KMS-11 (cell line): ENCODE data around the gene UBXN4.
"Not testable (repeated sequence)": the region's sequence is repeated elsewhere in the genome, so short reads cannot be mapped to it uniquely, and the experiment has no call there.

Source experiments
- H2AFZ ChIP-seq: fragments of 200-600 bp; sonication (generic); 2 replicates; pipeline ENCODE4 v1.6.1; 2016; ENCODE audit warnings: antibody characterized with exemption, mixed run types, low read depth
- H3K27ac ChIP-seq: fragments of 200-600 bp; sonication (generic); 2 replicates; pipeline ENCODE4 v1.6.1; 2016; ENCODE audit warnings: mild to moderate bottlenecking, mixed run types
- H3K27me3 ChIP-seq: fragments of 200-600 bp; sonication (generic); 2 replicates; pipeline ENCODE4 v1.6.1; 2017; ENCODE audit warnings: mild to moderate bottlenecking, low read depth, mixed run types, moderate library complexity; ENCODE audit not compliant: insufficient read depth
- H3K36me3 ChIP-seq: fragments of 200-600 bp; sonication (generic); 2 replicates; pipeline ENCODE4 v1.6.1; 2017; ENCODE audit warnings: mild to moderate bottlenecking, mixed run types; ENCODE audit not compliant: insufficient read depth
- H3K4me1 ChIP-seq: fragments of 200-600 bp; sonication (generic); 2 replicates; pipeline ENCODE4 v1.6.1; 2016; ENCODE audit warnings: mild to moderate bottlenecking, low read depth, mixed run types; ENCODE audit not compliant: poor library complexity, severe bottlenecking
- H3K4me2 ChIP-seq: fragments of 200-600 bp; sonication (generic); 2 replicates; pipeline ENCODE4 v1.7.0; 2016; ENCODE audit warnings: mild to moderate bottlenecking, mixed run types
- H3K4me3 ChIP-seq: fragments of 200-600 bp; sonication (generic); IDR thresholded peaks from 2 replicates; pipeline ENCODE4 v1.6.1; 2017; ENCODE audit warnings: low read depth, low read length, mixed read lengths; ENCODE audit not compliant: insufficient read depth
- H3K79me2 ChIP-seq: fragments of 200-600 bp; sonication (generic); 2 replicates; pipeline ENCODE4 v1.6.1; 2016; ENCODE audit warnings: low read depth, mixed run types; ENCODE audit not compliant: insufficient read depth
- H3K9ac ChIP-seq: fragments of 200-600 bp; sonication (generic); 2 replicates; pipeline ENCODE4 v1.6.1; 2016; ENCODE audit warnings: mild to moderate bottlenecking, mixed run types
- H4K20me1 ChIP-seq: fragments of 200-600 bp; sonication (generic); 2 replicates; pipeline ENCODE4 v1.6.1; 2016; ENCODE audit warnings: mild to moderate bottlenecking, mixed run types; ENCODE audit not compliant: insufficient read depth
- CTCF ChIP-seq: fragments of 200-600 bp; sonication (generic); conservative IDR thresholded peaks from 2 replicates; pipeline ENCODE4 v1.6.1; 2017; ENCODE audit warnings: low read depth, mild to moderate bottlenecking, antibody characterized with exemption, low read length, moderate library complexity, mixed read lengths

Gene UBXN4

DNA sequence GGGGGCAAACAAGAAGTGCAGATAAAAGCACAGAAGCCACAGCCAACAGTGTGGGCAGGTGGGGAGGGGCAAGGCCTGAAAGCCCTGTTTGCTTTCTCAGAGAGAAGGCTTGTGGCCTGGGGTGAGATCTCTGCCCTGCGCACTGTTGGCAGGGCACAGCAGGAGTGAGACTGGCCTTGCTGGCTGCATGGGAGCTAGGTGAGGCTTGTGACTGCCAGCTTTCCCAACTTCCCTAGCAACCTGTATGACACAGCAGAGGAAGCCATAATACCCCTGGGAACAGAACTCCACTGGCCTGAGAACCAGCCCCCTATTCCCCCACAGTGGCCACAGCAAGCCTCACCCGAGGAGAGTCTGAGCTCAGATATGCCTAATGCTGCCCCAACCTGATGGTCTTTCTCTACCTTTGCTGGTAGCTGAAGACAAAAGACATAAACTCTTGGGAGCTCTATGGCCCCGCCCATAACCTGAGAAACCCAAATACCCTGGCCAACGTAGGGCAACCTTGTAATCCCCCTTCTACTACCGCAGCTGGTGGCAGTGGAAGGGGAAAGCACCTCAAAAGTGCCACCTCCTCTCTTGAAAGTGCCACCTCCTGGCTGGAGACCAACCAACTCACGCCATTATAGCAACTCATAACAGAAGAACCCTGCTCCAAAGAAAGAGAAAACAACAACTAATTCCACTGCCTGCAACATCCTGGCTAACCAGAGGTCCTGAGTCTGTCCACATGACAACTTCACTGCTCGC, 50.9 kb downstream of the UBXN4 start:
- TF ChIP-seq CTCF: no peak
- no peak overlapping the region for H3K4me3 ChIP-seq
- H3K27me3 ChIP-seq: no peaks in the 10 kb centered on the region
- no peaks in the 10 kb centered on the region for H3K36me3 ChIP-seq
- no peaks in the 10 kb centered on the region for H3K4me1 ChIP-seq
- no peaks in the 10 kb centered on the region for H3K79me2 ChIP-seq
- no peak overlapping the region for H3K27ac ChIP-seq
- H2AFZ ChIP-seq: no peak overlapping the region
- H3K9ac ChIP-seq: no peak overlapping the region
- H4K20me1 ChIP-seq: no peaks in the 10 kb centered on the region
- no peak overlapping the region for H3K4me2 ChIP-seq

DNA sequence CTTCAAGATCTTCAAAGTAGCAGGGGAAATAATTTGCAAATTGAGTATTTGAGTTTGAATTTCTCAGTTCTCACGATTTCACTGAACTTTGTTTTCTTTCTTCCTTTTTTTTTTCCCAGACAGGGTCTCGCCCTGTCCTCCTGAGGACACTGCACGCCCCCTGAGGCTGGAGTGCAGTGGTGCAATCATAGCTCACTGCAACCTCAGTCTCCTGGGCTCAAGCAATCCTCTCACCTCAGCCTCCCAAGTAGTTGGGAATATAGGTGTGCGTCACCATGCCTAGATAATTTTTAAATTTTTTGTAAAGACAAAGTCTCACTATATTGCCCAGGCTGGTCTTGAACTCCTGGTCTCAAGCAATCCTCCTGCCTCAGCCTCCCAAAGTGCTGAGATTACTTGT, 54.0 kb downstream of the UBXN4 start:
- not testable (repeated sequence) for H4K20me1 ChIP-seq, H3K27ac ChIP-seq, H3K27me3 ChIP-seq, H3K9ac ChIP-seq, H3K4me1 ChIP-seq, H3K36me3 ChIP-seq, H2AFZ ChIP-seq, H3K4me3 ChIP-seq, H3K79me2 ChIP-seq, H3K4me2 ChIP-seq

GRCh38 chr2:135796606-135797005, 55.0 kb downstream of the UBXN4 start:
- no peaks in the 10 kb centered on the region for H4K20me1 ChIP-seq
- H3K79me2 ChIP-seq: no peaks in the 10 kb centered on the region
- H2AFZ ChIP-seq: no peak overlapping the region
- no peaks in the 10 kb centered on the region for H3K27me3 ChIP-seq
- no peak overlapping the region for H3K4me2 ChIP-seq
- no peaks in the 10 kb centered on the region for H3K36me3 ChIP-seq
- TF ChIP-seq CTCF: no peak
- H3K27ac ChIP-seq: no peak overlapping the region
- H3K9ac ChIP-seq: no peak overlapping the region
- H3K4me3 ChIP-seq: no peak overlapping the region
- H3K4me1 ChIP-seq: no peaks in the 10 kb centered on the region

GRCh38 chr2:135797497-135798274, 56.0 kb downstream of the UBXN4 start:
- Histone ChIP-seq H3K79me2 (no peaks in the 10 kb centered on the region), H3K36me3 (no peaks in the 10 kb centered on the region), H4K20me1 (no peaks in the 10 kb centered on the region), H3K4me2 (no peak overlapping the region), H3K4me3 (no peak overlapping the region), H3K27me3 (no peaks in the 10 kb centered on the region), H2AFZ (peak overlapping the region; percentile 36; the same call in 1 of the 2 replicates), H3K4me1 (no peaks in the 10 kb centered on the region), H3K27ac (no peak overlapping the region), H3K9ac (no peak overlapping the region)
- peak; percentile 83 for TF ChIP-seq CTCF

DNA sequence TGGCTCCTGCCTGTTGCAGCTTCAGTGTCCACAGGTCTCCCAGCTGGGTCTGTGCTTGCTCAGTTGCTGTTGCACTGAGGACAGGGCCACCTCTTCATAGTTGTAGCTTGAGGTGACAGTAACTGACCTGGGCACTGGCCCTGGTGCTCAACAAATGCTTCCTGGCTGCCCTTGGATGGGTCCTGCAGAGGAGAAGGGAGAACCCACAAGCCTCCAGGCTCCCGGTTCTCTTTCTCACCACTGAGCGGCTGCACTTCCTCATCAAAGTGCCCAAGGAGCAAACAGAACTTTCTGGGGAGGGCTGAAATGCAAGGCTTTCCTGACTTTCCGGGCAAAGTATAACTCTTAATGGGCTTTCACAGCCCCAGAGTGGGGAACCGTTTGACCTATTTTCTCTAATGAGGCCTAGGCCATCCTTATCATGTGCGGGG, 56.6 kb downstream of the UBXN4 start:
- no peak overlapping the region for H3K27ac ChIP-seq
- TF ChIP-seq CTCF: no peak

More for the DNA sequence above, 56.6 kb downstream of the UBXN4 start:
- H3K79me2 ChIP-seq: no peaks in the 10 kb centered on the region
- H3K4me3 ChIP-seq: no peak overlapping the region
- no peaks in the 10 kb centered on the region for H4K20me1 ChIP-seq
- H3K4me1 ChIP-seq: no peaks in the 10 kb centered on the region
- H3K27me3 ChIP-seq: no peaks in the 10 kb centered on the region
- no peak overlapping the region for H2AFZ ChIP-seq
- H3K4me2 ChIP-seq: no peak overlapping the region
- no peaks in the 10 kb centered on the region for H3K36me3 ChIP-seq
- H3K9ac ChIP-seq: no peak overlapping the region
